Prostate gland (tissue), 2 donors: ENCODE results near the gene STAT4. TPM values are rescaled to one million over a fixed set of nuclear protein-coding genes. Genes with fewer than 3 reads are reported as not detected.

Experiments used
- DNase-seq: peaks from one replicate; pipeline ENCODE4 v3.0.0-alpha.2; 2019; ENCODE audit warnings: low spot score
- H3K27ac ChIP-seq, 2 donors: fragments of 200-600 bp; sonication (generic); 2 replicates each; pipeline ENCODE4 v1.5.1; 2017 to 2019
- H3K27me3 ChIP-seq: fragments of 200-600 bp; sonication (generic); replicated peaks from 2 replicates; pipeline ENCODE4 v1.5.1; 2019; ENCODE audit not compliant: insufficient read depth
- H3K36me3 ChIP-seq, 2 donors: fragments of 200-600 bp; sonication (generic); 1 replicate in 1 of 2; 2 replicates in 1 of 2; pipeline versions ENCODE4 v1.5.1 to v1.8.1; 2017 to 2019
- H3K4me1 ChIP-seq: fragments of 200-600 bp; sonication (generic); replicated peaks from 2 replicates; pipeline ENCODE4 v1.5.1; 2019
- H3K4me3 ChIP-seq, 2 donors: fragments of 200-600 bp; sonication (generic); 2 replicates each; pipeline ENCODE4 v1.5.1; 2017 to 2019
- H3K9me3 ChIP-seq: fragments of 200-600 bp; sonication (generic); 2 replicates; pipeline ENCODE4 v1.5.1; 2017
- CTCF ChIP-seq, 4 experiments: fragments of 200-600 bp in 2 of 4; fragments of 450-650 bp in 2 of 4; sonication (generic) in 2 of 4; IDR thresholded peaks; 1 replicate in 3 of 4; 2 replicates in 1 of 4; pipeline ENCODE4 v1.5.1; 2016 to 2019; ENCODE audit warnings: antibody characterized with exemption in 4 of 4, mild to moderate bottlenecking in 2 of 4, moderate library complexity in 2 of 4
- POLR2A ChIP-seq: fragments of 450-650 bp; IDR thresholded peaks from one replicate; pipeline ENCODE4 v1.6.1; 2016; ENCODE audit warnings: antibody characterized with exemption, mild to moderate bottlenecking
- POLR2AphosphoS5 ChIP-seq: sonication (generic); formaldehyde crosslinking; IDR thresholded peaks from one replicate; pipeline ENCODE4 v1.6.1; 2017; ENCODE audit warnings: antibody characterized with exemption
- WGBS: methylation state at CpG from one replicate; pipeline ENCODE4 v1.1.5; 2018; 5-methylcytosine and 5-hydroxymethylcytosine counted together
- intact Hi-C: fragments of 100-400 bp; cut with DNase I; formaldehyde crosslinking; loops from one replicate; pipeline ENCODE4 v1.14.2; 2022
- total RNA-seq, 2 donors: library from RNA; depleted of rRNA; stranded (reverse); fragments of >200 nt; gene quantifications; one replicate each; pipeline ENCODE4 v1.1.0, GENCODE V29; 2016

The STAT4 gene
- total RNA-seq, 2 donors from 2014 or later, result 0.41 to 8.8 TPM

GRCh38 chr2:191012845-191013681 lies 137.7 kb downstream of the STAT4 start:
- DNase-seq, result no peak
- H3K27me3 ChIP-seq, result no peaks in the 10 kb centered on the region
- peaks cover 2% of the 10 kb centered on the region for H3K4me1 ChIP-seq
- peak overlapping the region; percentile 83 to 99 for H3K4me3 ChIP-seq
- intact Hi-C loops, result loop anchor here (5.0 kb wide), 1 partner anchor 131 kb away; the partner anchor contains the start of gene GLS
- 30% methylated on average over 14 of the region's 14 CpGs for WGBS
- peak overlapping the region; percentile 92 to 94 for H3K27ac ChIP-seq
- TF ChIP-seq CTCF (IDR thresholded peaks at IDR 0.05) (no peak), POLR2AphosphoS5 (no peak), POLR2A (no peak)
- H3K36me3 ChIP-seq, result no peaks in the 10 kb centered on the region
- H3K9me3 ChIP-seq, result no peaks in the 10 kb centered on the region

GRCh38 chr2:191012346-191012745 lies 138.4 kb downstream of the STAT4 start:
- DNase-seq, result no peak
- H3K4me3 ChIP-seq, result no peak overlapping the region
- peaks cover 2% of the 10 kb centered on the region for H3K4me1 ChIP-seq
- H3K36me3 ChIP-seq, result no peaks in the 10 kb centered on the region
- intact Hi-C loops, result loop anchor here (5.0 kb wide), 1 partner anchor 130 kb away; the partner anchor contains the start of gene GLS
- H3K9me3 ChIP-seq, result no peaks in the 10 kb centered on the region
- TF ChIP-seq POLR2A, result no peak
- no peaks in the 10 kb centered on the region for H3K27me3 ChIP-seq
- no peak overlapping the region for H3K27ac ChIP-seq
- 95% methylated on average over 3 of the region's 3 CpGs for WGBS

- no peaks in the 10 kb centered on the region for H3K36me3 ChIP-seq
- no peaks in the 10 kb centered on the region for H3K27me3 ChIP-seq
- H3K4me1 ChIP-seq, result peaks cover 2% of the 10 kb centered on the region
- TF ChIP-seq POLR2AphosphoS5 (no peak), CTCF (IDR thresholded peaks at IDR 0.05) (no peak), POLR2A (no peak)
- DNase-seq, result no peak
- no peak overlapping the region for H3K27ac ChIP-seq
- intact Hi-C loops, result loop anchor here (5.0 kb wide), 1 partner anchor 129 kb away; the partner anchor contains the start of gene GLS
- H3K4me3 ChIP-seq, result no peak overlapping the region
- 79% methylated on average over 14 of the region's 14 CpGs for WGBS
- no peaks in the 10 kb centered on the region for H3K9me3 ChIP-seq
Measured at GRCh38 chr2:191010887-191011885, 139.6 kb downstream of the STAT4 start.

GRCh38 chr2:191009541-191010374 lies 141.0 kb downstream of the STAT4 start:
- TF ChIP-seq CTCF (IDR thresholded peaks at IDR 0.05) (no peak), POLR2A (no peak), POLR2AphosphoS5 (no peak)
- Histone ChIP-seq H3K4me1 (peaks cover 2% of the 10 kb centered on the region), H3K36me3 (no peaks in the 10 kb centered on the region), H3K27me3 (no peaks in the 10 kb centered on the region), H3K27ac (no peak overlapping the region), H3K4me3 (no peak overlapping the region), H3K9me3 (no peaks in the 10 kb centered on the region)
- intact Hi-C loops, result loop anchor here (5.0 kb wide), 1 partner anchor 127 kb away; the partner anchor contains the start of gene GLS
- DNase-seq, result no peak
- WGBS, result 79% methylated on average over 4 of the region's 4 CpGs
